ENCODE data around the gene STK40. TPM values are rescaled to one million over a fixed set of nuclear protein-coding genes. Genes with fewer than 3 reads are reported as not detected.

Gene STK40
- total and polyA plus RNA-seq, 2 experiments from 2014 or later, result 8.1 to 20.2 TPM

- no peaks in the 10 kb centered on the region for H3K9me3 Mint-ChIP-seq
- no peak overlapping the region for H3K27ac Mint-ChIP-seq
- H3K4me1 Mint-ChIP-seq, result peaks cover 13% of the 10 kb centered on the region
- H3K27ac ChIP-seq (ENCODE audit: low read depth), result no peak overlapping the region
- peaks cover 5% of the 10 kb centered on the region; the same call in 1 of the 2 replicates for H3K4me1 ChIP-seq (ENCODE audit: insufficient read depth)
- no peaks in the 10 kb centered on the region for H3K9me2 ChIP-seq (ENCODE audit: insufficient read depth)
- H3K4me3 ChIP-seq, result no peak overlapping the region
- no peak overlapping the region for H2AFZ ChIP-seq
- H3K79me2 ChIP-seq (replicated peaks; ENCODE audit: insufficient read depth), result no peaks in the 10 kb centered on the region
- no peaks in the 10 kb centered on the region for H3F3A ChIP-seq (replicated peaks; ENCODE audit: low read depth)
- H3K4me2 ChIP-seq, result no peak overlapping the region
- no peak for TF ChIP-seq POLR2AphosphoS5 (IDR thresholded peaks at IDR 0.05; ENCODE audit: low read depth)
- TF ChIP-seq STAT1 (IDR thresholded peaks at IDR 0.05; ENCODE audit: unreplicated experiment), result no peak
- TF ChIP-seq CREB1 (CRISPR knock-in tag; IDR thresholded peaks at IDR 0.05; ENCODE audit: low read depth), result no peak
- peaks cover 3% of the 10 kb centered on the region; the same call in 1 of the 2 replicates for H3K36me3 ChIP-seq (ENCODE audit: insufficient read depth)
- no peaks in the 10 kb centered on the region for H3K27me3 ChIP-seq (ENCODE audit: insufficient read depth)
- H3K36me3 Mint-ChIP-seq (ENCODE audit: low read depth), result peaks cover 55% of the 10 kb centered on the region
- H3K27me3 Mint-ChIP-seq (ENCODE audit: insufficient read depth, low read depth, poor library complexity), result no peaks in the 10 kb centered on the region
- H3K4me3 Mint-ChIP-seq, result no peak overlapping the region
- DNase-seq (ENCODE audit: low spot score) (peak; percentile 35), ATAC-seq (peak; percentile 80)
- no peaks in the 10 kb centered on the region; the same call in 1 of the 2 replicates for H4K20me1 ChIP-seq (replicated peaks; ENCODE audit: insufficient read depth)
Observed at GRCh38 chr1:36355811-36356210, 29.9 kb downstream of the STK40 start.

- no peak overlapping the region for H3K4me2 ChIP-seq
- TF ChIP-seq REST (IDR thresholded peaks at IDR 0.05; ENCODE audit: unreplicated experiment), result no peak
- TF ChIP-seq EZH2 (IDR thresholded peaks at IDR 0.05; ENCODE audit: low read depth, unreplicated experiment), result no peak
- TF ChIP-seq ZNF114 (CRISPR knock-in tag; IDR thresholded peaks at IDR 0.05), result no peak
- no peak for TF ChIP-seq STAT1 (IDR thresholded peaks at IDR 0.05; ENCODE audit: unreplicated experiment)
- TF ChIP-seq CTCF (conservative IDR thresholded peaks at IDR 0.05; ENCODE audit: low read depth in 2 of 2), result no peak
- no peaks in the 10 kb centered on the region; the same call in 1 of the 2 replicates for H4K20me1 ChIP-seq (replicated peaks; ENCODE audit: insufficient read depth)
- H3K4me1 Mint-ChIP-seq, result peaks cover 13% of the 10 kb centered on the region
- DNase-seq (ENCODE audit: low spot score) (no peak), ATAC-seq (no peak)
- H3F3A ChIP-seq (replicated peaks; ENCODE audit: low read depth), result no peaks in the 10 kb centered on the region
- H3K27me3 Mint-ChIP-seq (ENCODE audit: insufficient read depth, low read depth, poor library complexity), result no peaks in the 10 kb centered on the region
- peaks cover 5% of the 10 kb centered on the region; the same call in 1 of the 2 replicates for H3K4me1 ChIP-seq (ENCODE audit: insufficient read depth)
- H3K36me3 Mint-ChIP-seq (ENCODE audit: low read depth), result peaks cover 57% of the 10 kb centered on the region
- no peaks in the 10 kb centered on the region for H3K27me3 ChIP-seq (ENCODE audit: insufficient read depth)
- H3K79me2 ChIP-seq (replicated peaks; ENCODE audit: insufficient read depth), result no peaks in the 10 kb centered on the region
- H3K27ac ChIP-seq (ENCODE audit: low read depth), result no peak overlapping the region
- H3K4me3 Mint-ChIP-seq, result no peak overlapping the region
- no peak overlapping the region for H3K27ac Mint-ChIP-seq
- H3K9me2 ChIP-seq (ENCODE audit: insufficient read depth), result no peaks in the 10 kb centered on the region
- no peak overlapping the region for H2AFZ ChIP-seq
- no peak overlapping the region for H3K4me3 ChIP-seq
- peaks cover 3% of the 10 kb centered on the region; the same call in 1 of the 2 replicates for H3K36me3 ChIP-seq (ENCODE audit: insufficient read depth)
- no peaks in the 10 kb centered on the region for H3K9me3 Mint-ChIP-seq
Observed at GRCh38 chr1:36354486-36354885, 31.2 kb downstream of the STK40 start.
